Mesenchymal stem cell (in vitro differentiated cells and primary cell): ENCODE data around the gene IKZF4.
"Not testable (repeated sequence)": the region's sequence is repeated elsewhere in the genome, so short reads cannot be mapped to it uniquely, and the experiment has no call there.

Source experiments
- DNase-seq: peaks from one replicate; pipeline ENCODE4 v3.0.0-alpha.2; 2013
- H2AFZ ChIP-seq: one replicate; pipeline ENCODE4 v1.6.1; 2013; ENCODE audit warnings: low read depth, mild to moderate bottlenecking, control low read depth, inconsistent platforms, low read length, moderate library complexity
- H2AK5ac ChIP-seq: 2 replicates; pipeline ENCODE4 v1.6.1; 2013; ENCODE audit warnings: low read length, moderate library complexity, mild to moderate bottlenecking, inconsistent platforms; ENCODE audit not compliant: severe bottlenecking
- H2BK120ac ChIP-seq: one replicate; pipeline ENCODE4 v1.6.1; 2013; ENCODE audit warnings: low read depth, mild to moderate bottlenecking, inconsistent platforms, low read length, moderate library complexity
- H2BK12ac ChIP-seq, 2 experiments: one replicate each; pipeline ENCODE4 v1.6.1; 2013; ENCODE audit warnings: inconsistent platforms in 2 of 2, low read length in 2 of 2, mild to moderate bottlenecking in 2 of 2, moderate library complexity in 2 of 2, control low read depth in 1 of 2
- H2BK15ac ChIP-seq: one replicate; pipeline ENCODE4 v1.6.1; 2013; ENCODE audit warnings: mild to moderate bottlenecking, low read depth, inconsistent platforms; ENCODE audit not compliant: poor library complexity, severe bottlenecking
- H2BK5ac ChIP-seq: 2 replicates; pipeline ENCODE4 v1.6.1; 2013; ENCODE audit warnings: low read depth, mild to moderate bottlenecking, low read length, control low read depth, inconsistent platforms; ENCODE audit not compliant: poor library complexity, severe bottlenecking
- H3K14ac ChIP-seq, 2 experiments: one replicate each; pipeline ENCODE4 v1.6.1; 2013; ENCODE audit warnings: inconsistent platforms in 2 of 2, low read length in 2 of 2, control low read depth in 1 of 2, mild to moderate bottlenecking in 1 of 2, moderate library complexity in 1 of 2
- H3K18ac ChIP-seq, 2 experiments: one replicate each; pipeline ENCODE4 v1.6.1; 2013; ENCODE audit warnings: inconsistent platforms in 2 of 2, low read length in 2 of 2, control low read depth in 1 of 2, low read depth in 1 of 2, mild to moderate bottlenecking in 1 of 2
- H3K23ac ChIP-seq, 2 experiments: one replicate each; pipeline ENCODE4 v1.6.1; 2013; ENCODE audit warnings: inconsistent platforms in 2 of 2, low read length in 2 of 2, mild to moderate bottlenecking in 2 of 2, moderate library complexity in 2 of 2, control low read depth in 1 of 2
- H3K27ac ChIP-seq: 2 replicates; pipeline ENCODE4 v1.5.1; 2013; ENCODE audit warnings: mild to moderate bottlenecking, moderate library complexity, low read length, control low read depth, inconsistent platforms; ENCODE audit not compliant: poor library complexity, severe bottlenecking
- H3K27me3 ChIP-seq, 2 experiments: 2 replicates each; pipeline versions ENCODE4 v1.6.1 to v1.7.0; 2013; ENCODE audit warnings: low read length in 2 of 2, mild to moderate bottlenecking in 2 of 2, moderate library complexity in 2 of 2, control low read depth in 1 of 2, inconsistent platforms in 1 of 2; ENCODE audit not compliant: control insufficient read depth in 1 of 2, insufficient read depth in 1 of 2
- H3K36me3 ChIP-seq, 2 experiments: 2 replicates each; pipeline versions ENCODE4 v1.6.1 to v1.7.0; 2013; ENCODE audit warnings: low read length in 2 of 2, control low read depth in 1 of 2, inconsistent platforms in 1 of 2, low read depth in 1 of 2, mild to moderate bottlenecking in 1 of 2; ENCODE audit not compliant: insufficient read depth in 2 of 2, control insufficient read depth in 1 of 2
- H3K4ac ChIP-seq, 2 experiments: one replicate each; pipeline ENCODE4 v1.6.1; 2013; ENCODE audit warnings: inconsistent platforms in 2 of 2, low read length in 2 of 2, mild to moderate bottlenecking in 2 of 2, moderate library complexity in 2 of 2, control low read depth in 1 of 2, low read depth in 1 of 2
- H3K4me1 ChIP-seq: 2 replicates; pipeline ENCODE4 v1.6.1; 2013; ENCODE audit warnings: low read depth, low read length, control low read depth; ENCODE audit not compliant: control insufficient read depth, insufficient read depth
- H3K4me2 ChIP-seq: 2 replicates; pipeline ENCODE4 v1.6.1; 2013; ENCODE audit warnings: low read length, mild to moderate bottlenecking, inconsistent platforms; ENCODE audit not compliant: poor library complexity, severe bottlenecking
- H3K4me3 ChIP-seq, 2 experiments: 2 replicates each; pipeline versions ENCODE4 v1.5.1 to v1.7.0; 2013; ENCODE audit warnings: low read length in 2 of 2, mild to moderate bottlenecking in 2 of 2, control low read depth in 1 of 2, low read depth in 1 of 2; ENCODE audit not compliant: insufficient read depth in 1 of 2
- H3K79me1 ChIP-seq: replicated peaks from 2 replicates; pipeline ENCODE4 v1.6.1; 2013; ENCODE audit warnings: mild to moderate bottlenecking, control low read depth, low read length, inconsistent platforms; ENCODE audit not compliant: poor library complexity, severe bottlenecking
- H3K9ac ChIP-seq: 2 replicates; pipeline ENCODE4 v1.7.0; 2013; ENCODE audit warnings: mild to moderate bottlenecking, low read length, moderate library complexity
- H3K9me3 ChIP-seq: 2 replicates; pipeline ENCODE4 v1.7.0; 2013; ENCODE audit warnings: mild to moderate bottlenecking, low read length; ENCODE audit not compliant: control insufficient read depth
- H4K8ac ChIP-seq: one replicate; pipeline ENCODE4 v1.6.1; 2013; ENCODE audit warnings: inconsistent platforms, mild to moderate bottlenecking, low read length, moderate library complexity
- H4K91ac ChIP-seq: one replicate; pipeline ENCODE4 v1.6.1; 2013; ENCODE audit warnings: mild to moderate bottlenecking, low read length, inconsistent platforms
- WGBS: methylation state at CpG from one replicate; pipeline ENCODE4 v1.1.7; 2013; ENCODE audit warnings: mixed read lengths; 5-methylcytosine and 5-hydroxymethylcytosine counted together

IKZF4 gene

DNA sequence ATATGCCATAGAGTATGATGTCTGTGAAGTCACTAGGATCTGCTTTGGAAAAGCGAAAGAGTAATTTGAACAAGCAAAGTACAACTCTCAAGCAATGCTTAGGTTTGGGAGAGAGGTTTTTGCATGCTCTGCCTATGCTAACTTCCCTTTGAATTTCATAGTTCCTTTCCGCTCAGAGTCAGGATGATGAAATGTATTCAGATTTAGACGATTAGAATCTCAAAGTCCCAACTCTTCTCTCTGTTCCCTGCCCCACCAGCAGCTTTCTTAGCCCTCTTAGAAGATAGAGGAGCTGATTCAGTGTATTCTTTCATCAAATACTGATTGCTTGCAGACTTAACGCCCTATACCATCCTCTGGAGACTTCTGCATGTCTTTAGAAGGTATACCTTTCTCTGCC is 35.5 kb upstream of the IKZF4 start:
- no peak overlapping the region for H2AFZ ChIP-seq
- DNase-seq: no peak
- H3K4me1 ChIP-seq: peaks cover 6% of the 10 kb centered on the region
- H3K4me3 ChIP-seq: no peak overlapping the region
- H3K4me2 ChIP-seq: no peak overlapping the region
- 100% methylated on average over 1 of the region's 4 CpGs for WGBS
- H2BK5ac ChIP-seq: no peak overlapping the region
- H3K23ac ChIP-seq: no peak overlapping the region
- no peak overlapping the region for H2AK5ac ChIP-seq
- H3K9ac ChIP-seq: no peak overlapping the region
- no peak overlapping the region for H3K4ac ChIP-seq
- no peaks in the 10 kb centered on the region for H3K27me3 ChIP-seq
- no peak overlapping the region for H3K27ac ChIP-seq
- no peak overlapping the region for H4K8ac ChIP-seq
- H3K14ac ChIP-seq: no peak overlapping the region
- peaks cover 54 to 81% of the 10 kb centered on the region in 2 experiments for H3K36me3 ChIP-seq
- no peaks in the 10 kb centered on the region for H3K9me3 ChIP-seq
- H3K18ac ChIP-seq: no peak overlapping the region
- H2BK120ac ChIP-seq: no peak overlapping the region
- peaks cover 11% of the 10 kb centered on the region for H3K79me1 ChIP-seq
- H2BK12ac ChIP-seq: no peak overlapping the region
- H2BK15ac ChIP-seq: no peak overlapping the region
- H4K91ac ChIP-seq: no peak overlapping the region

DNA sequence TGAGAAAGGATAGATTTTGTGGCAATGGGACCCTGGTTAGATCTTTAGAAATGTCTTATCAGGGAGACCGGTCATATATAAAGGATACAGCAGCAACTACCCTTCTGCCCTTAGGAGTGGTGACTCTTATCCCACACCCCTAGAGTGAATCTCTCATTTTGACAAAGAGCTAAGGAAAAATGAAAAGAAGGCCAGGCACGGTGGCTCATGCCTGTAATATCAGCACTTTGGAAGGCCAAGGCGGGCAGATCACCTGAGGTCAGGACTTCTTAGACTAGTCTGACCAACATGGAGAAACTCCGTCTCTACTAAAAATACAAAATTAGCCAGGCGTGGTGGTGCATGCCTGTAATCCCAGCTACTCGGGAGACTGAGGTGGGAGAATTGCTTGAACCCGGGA is 34.9 kb upstream of the IKZF4 start:
- not testable (repeated sequence) for H3K4me3 ChIP-seq, H3K27ac ChIP-seq, H2BK12ac ChIP-seq, H3K14ac ChIP-seq, H3K4ac ChIP-seq, H3K4me1 ChIP-seq, H3K4me2 ChIP-seq, H3K23ac ChIP-seq, H2AK5ac ChIP-seq, H2BK5ac ChIP-seq, H3K9me3 ChIP-seq, H2BK15ac ChIP-seq, H4K91ac ChIP-seq, H3K18ac ChIP-seq, H3K9ac ChIP-seq, H4K8ac ChIP-seq, H3K27me3 ChIP-seq, H2AFZ ChIP-seq, DNase-seq, H2BK120ac ChIP-seq
- Histone ChIP-seq H3K79me1 (peaks cover 11% of the 10 kb centered on the region), H3K36me3 (peaks cover 53 to 82% of the 10 kb centered on the region in 2 experiments)
- 96% methylated on average over 7 of the region's 7 CpGs for WGBS

DNA sequence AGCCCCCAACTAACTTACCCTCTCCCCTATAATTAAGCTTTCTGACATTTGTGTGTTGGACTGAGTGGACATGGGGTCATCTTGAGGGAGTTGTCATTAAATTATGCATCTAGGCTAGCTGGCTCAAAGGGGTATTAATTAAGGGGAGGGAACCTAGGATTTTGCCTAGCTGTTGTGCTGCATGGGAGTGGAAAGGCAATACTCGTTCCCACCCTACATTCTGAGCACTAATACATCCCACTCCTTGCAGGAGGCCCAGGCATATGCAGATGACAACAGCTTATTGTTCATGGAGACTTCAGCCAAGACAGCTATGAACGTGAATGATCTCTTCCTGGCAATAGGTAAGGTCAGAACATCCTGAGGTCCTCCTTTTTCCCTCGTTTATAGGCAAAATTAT is 29.7 kb upstream of the IKZF4 start:
- Histone ChIP-seq H3K4me2 (no peak overlapping the region), H3K23ac (no peak overlapping the region), H3K9me3 (no peaks in the 10 kb centered on the region), H3K14ac (no peak overlapping the region), H3K79me1 (peaks cover 9% of the 10 kb centered on the region), H3K4ac (no peak overlapping the region), H2AFZ (no peak overlapping the region), H2BK5ac (no peak overlapping the region), H2BK12ac (no peak overlapping the region), H2AK5ac (no peak overlapping the region), H3K36me3 (peaks cover 63 to 84% of the 10 kb centered on the region in 2 experiments), H2BK120ac (no peak overlapping the region), H3K4me3 (no peak overlapping the region), H3K27me3 (no peaks in the 10 kb centered on the region), H3K27ac (no peak overlapping the region), H3K4me1 (no peaks in the 10 kb centered on the region), H4K91ac (no peak overlapping the region), H3K9ac (no peak overlapping the region), H2BK15ac (no peak overlapping the region), H4K8ac (no peak overlapping the region), H3K18ac (no peak overlapping the region)
- 94% methylated on average over 3 of the region's 3 CpGs for WGBS
- DNase-seq: no peak

DNA sequence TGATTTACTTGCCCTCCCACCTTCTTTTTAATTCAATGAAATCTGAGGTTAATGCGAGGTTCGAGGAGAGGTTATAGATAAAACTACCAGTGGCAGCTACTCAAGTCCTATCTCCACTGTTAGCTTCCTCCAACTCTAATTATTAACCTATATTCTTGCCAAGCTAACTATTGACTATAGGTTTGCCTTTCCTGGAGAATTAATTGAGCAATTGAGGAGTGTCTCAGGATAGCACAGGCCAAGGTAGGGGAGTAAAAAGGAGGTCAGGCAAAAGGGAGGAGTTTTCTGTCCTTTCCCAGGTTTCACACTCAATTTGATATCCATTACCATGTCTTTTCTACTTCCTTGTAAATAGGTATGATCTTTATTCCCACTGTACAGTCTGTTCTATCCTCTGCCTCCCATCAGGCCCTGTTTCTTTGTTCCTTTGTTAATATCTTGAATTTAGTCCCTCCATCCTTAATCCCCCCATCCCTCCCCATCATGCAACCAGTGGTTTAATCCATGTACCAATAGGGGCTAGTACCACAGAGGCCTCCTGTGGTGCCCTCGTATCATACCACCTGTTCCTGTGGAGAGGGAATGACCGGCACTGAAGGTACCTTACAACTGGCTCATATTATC is 27.5 kb upstream of the IKZF4 start:
- H3K4me2 ChIP-seq: no peak overlapping the region
- H3K4ac ChIP-seq: no peak overlapping the region
- no peak overlapping the region for H2BK120ac ChIP-seq
- H3K36me3 ChIP-seq: peaks cover 46 to 68% of the 10 kb centered on the region in 2 experiments
- H4K91ac ChIP-seq: no peak overlapping the region
- no peaks in the 10 kb centered on the region for H3K9me3 ChIP-seq
- no peak overlapping the region for H2BK5ac ChIP-seq
- no peak overlapping the region for H4K8ac ChIP-seq
- no peak overlapping the region for H2AFZ ChIP-seq
- H3K23ac ChIP-seq: no peak overlapping the region
- H3K27ac ChIP-seq: no peak overlapping the region
- H2BK15ac ChIP-seq: no peak overlapping the region
- 82% methylated on average over 2 of the region's 4 CpGs for WGBS
- H3K79me1 ChIP-seq: peaks cover 11% of the 10 kb centered on the region
- DNase-seq: no peak
- peaks cover 7% of the 10 kb centered on the region for H3K4me1 ChIP-seq
- no peaks in the 10 kb centered on the region for H3K27me3 ChIP-seq
- H2BK12ac ChIP-seq: no peak overlapping the region
- no peak overlapping the region for H3K18ac ChIP-seq
- H2AK5ac ChIP-seq: no peak overlapping the region
- peak overlapping the region; percentile 25 for H3K9ac ChIP-seq
- no peak overlapping the region for H3K14ac ChIP-seq
- H3K4me3 ChIP-seq: no peak overlapping the region
